ENCODE measurements around the gene STAG3. TPM values are rescaled to one million over a fixed set of nuclear protein-coding genes. Genes with fewer than 3 reads are reported as not detected.

STAG3 gene
- total RNA-seq, 4 donors from 2014 or later: 0.65 to 3.6 (median 1.9) TPM

DNA sequence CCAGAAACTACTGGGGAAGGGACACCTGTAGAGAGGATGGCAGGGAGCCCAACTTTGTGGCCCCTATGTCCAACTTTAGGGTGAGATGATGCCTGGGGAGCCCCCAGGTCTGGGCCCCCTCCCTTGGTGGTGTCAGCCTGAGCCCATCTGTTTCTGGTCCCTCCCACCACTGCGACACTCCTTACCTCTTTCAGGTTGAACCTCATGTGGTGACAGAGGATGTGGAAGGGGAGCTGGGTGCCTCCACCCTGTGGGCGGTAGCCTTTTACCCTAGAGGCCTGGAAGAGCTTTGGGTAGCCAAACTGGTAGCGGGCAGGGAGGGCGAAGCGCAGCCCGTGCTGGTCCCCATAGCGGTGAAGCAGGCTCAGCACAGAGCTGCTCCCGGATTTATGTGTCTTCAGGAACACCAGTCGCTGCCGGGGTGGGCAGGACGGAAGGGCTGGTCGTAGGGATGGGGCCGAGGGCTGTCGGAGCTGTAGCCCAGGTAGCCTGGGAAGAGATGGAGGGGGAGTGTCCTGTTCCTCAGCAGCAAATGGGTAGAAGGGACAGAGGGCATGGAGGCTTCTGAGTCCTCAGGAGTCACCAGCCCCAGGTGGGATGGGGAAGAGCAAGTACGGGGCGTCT is 11.3 kb upstream of the STAG3 start:
- no peak for TF ChIP-seq CTCF (IDR thresholded peaks at IDR 0.05; ENCODE audit: low read depth)

DNA sequence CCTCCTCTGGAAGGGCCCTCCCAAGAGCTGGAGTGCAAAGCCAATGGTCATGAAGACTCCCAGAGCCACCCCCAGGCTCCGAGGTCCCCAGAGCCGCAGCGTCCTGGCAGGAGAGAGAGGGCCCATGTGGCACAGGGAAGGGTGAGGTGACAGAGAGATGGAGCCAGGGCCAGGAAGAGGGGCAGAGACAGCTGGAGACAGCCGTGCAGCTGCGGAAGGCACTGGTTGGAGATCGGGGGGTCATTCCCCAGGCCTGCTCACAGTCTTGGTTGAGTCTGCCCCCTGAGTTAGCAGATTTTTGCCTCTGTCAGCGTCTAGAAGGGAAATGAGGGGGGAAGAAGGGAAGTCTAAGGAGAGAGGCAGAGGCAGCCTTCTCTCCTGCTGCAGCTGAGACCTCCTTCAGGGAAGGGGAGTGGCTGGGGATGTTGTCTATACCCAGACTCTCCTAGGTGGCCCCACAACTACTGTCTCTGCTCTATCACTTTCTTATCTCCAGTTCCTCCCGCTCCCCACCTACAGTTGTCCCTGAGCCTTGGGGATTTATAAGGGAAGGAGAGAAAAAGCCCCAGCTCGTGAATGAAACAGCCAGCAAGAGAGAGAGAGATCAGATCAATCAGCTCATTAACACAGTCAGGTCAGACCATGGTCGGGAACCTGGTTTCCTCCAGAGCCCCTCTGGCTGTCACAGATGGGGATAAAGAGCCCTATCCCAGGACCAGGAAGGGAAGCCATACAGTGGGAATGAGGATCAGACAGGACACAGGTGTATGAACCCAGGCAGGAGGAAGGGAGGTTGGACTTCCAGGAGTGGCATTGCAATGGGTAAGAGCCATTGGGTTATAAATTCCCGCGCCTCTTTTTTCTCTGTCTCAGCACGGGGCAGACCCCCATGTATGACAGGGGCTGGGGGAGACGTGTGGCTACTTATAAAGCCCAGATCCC is 10.5 kb upstream of the STAG3 start:
- no peak for TF ChIP-seq CTCF (IDR thresholded peaks at IDR 0.05; ENCODE audit: low read depth)

DNA sequence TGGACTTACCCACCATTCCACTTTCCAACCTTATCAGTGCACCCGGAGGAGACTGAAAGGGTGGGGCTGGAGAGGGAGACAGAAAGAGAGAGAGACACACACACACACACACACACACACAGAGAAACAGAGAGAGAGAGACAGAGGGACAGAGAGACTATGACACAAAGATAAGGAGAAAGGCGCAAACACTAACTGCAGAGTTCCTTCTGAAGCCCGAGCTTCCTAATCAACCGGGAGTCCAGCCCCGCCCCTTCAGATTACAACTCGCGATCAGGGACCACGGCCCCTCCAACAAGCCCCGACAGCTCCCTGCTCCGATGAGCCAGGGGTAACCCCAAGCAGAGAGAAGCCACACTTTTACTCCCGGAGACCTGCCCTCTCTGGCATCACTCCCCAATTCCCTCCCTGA is 9.8 kb upstream of the STAG3 start:
- no peak for TF ChIP-seq CTCF (IDR thresholded peaks at IDR 0.05; ENCODE audit: low read depth)

DNA sequence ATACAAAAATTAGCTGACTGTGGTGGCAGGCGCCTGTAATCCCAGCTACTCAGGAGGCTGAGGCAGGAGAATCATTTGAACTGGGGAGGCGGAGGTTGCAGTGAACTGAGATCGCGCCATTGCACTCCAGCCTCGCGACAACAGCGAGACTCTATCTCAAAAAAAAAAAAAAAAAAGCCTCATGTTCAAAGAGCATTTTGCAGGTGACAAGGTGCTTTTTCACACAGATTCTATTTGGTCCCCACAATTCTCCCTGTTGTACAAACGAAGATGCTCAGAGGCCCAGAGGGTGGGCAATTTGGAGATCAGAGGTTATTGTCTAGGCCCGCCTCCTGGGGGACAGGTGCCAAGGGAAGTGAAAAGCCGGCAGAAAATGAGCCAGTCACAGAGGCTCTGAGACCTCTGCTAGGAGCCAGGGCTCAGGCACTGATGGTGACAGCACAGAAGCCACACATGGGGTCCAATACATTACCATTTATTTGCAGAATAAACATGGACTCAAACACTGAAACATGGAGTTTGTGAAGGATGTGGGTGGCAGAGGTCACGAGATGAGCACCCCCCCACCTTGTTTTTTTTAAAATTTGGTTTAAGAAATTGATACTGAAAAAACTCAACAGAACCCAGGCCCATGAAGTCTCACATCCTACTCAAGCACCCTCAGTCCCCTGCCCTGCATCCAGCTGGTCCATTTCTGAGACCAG is 8.4 kb upstream of the STAG3 start:
- no peak for TF ChIP-seq CTCF (IDR thresholded peaks at IDR 0.05; ENCODE audit: low read depth)

- TF ChIP-seq CTCF (IDR thresholded peaks at IDR 0.05; ENCODE audit: low read depth): no peak
Observed at GRCh38 chr7:100170101-100170897, 7.4 kb upstream of the STAG3 start.

GRCh38 chr7:100171087-100171681 is 6.5 kb upstream of the STAG3 start:
- no peak for TF ChIP-seq CTCF (IDR thresholded peaks at IDR 0.05; ENCODE audit: low read depth)
